Stimulated activated CD4-positive, alpha-beta T cell treated with anti-CD3 and anti-CD28 coated beads, Interleukin-1b, Interleukin-23, amount 100 ng/mL, for 24 hours (primary cell): Measurements from ENCODE around the gene HSD17B2.

Experiments used
- DNase-seq, 4 experiments: peaks; one replicate each; pipeline ENCODE4 v3.0.0-alpha.2; 2020; ENCODE audit warnings: low read depth in 4 of 4, low spot score in 1 of 4

Gene HSD17B2

DNA sequence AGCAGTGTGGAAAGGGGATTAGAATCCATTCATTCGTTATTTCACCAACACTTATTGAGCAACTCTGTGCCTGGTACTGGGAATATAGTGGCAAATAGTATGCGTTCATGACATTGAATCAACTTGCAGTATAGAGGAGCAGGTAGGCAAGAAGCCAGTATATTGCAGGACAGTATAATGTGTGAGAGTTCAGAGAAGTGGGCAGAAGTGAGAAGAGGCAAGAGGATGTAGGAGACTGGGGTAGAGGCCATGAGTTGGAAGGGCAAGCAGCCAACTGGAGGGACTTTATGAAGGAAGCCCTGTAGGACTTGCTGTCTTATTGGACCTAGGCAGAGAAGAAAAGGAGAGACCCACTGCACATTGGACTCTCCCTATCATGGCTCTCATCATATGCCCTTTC is 12.3 kb downstream of the HSD17B2 start:
- DNase-seq = no peak

DNA sequence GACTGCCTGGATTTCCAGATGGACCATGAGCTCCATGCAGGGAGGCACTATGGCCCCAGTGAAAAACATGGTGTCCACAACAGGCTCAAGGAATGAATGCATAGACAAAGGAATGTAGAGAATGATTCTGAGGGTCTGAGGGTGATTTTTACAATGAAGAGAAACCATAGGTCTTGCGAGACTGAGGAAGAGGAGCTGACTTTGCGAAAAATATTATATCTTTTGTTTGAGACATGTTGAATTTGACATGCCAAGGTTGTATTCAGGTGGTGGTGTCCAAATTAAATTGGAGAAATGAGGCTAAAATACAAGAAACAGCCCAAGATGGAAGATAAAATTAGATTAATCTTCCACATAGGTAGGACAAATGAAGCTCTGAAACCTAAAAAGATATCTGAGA is 12.7 kb downstream of the HSD17B2 start:
- no peak for DNase-seq

DNA sequence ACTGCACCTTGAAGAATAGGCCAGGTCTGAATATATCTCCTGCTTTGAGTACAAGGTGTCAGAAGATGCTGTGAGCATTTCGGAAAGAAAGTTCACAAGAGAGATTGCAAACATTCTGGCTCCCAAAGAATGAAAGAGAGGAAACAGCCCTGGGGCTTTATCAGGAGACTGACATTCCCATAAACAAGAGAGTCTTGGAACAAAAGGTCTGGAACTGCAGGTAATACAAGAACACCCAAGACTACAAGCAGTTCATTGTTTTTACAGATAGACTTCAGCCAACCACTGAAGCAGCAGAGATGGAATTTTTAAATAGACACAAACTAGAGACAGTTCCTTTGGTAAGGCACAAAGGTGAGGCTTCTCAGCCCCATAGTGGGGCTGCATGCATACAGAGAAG is 14.4 kb downstream of the HSD17B2 start:
- no peak for DNase-seq

DNA sequence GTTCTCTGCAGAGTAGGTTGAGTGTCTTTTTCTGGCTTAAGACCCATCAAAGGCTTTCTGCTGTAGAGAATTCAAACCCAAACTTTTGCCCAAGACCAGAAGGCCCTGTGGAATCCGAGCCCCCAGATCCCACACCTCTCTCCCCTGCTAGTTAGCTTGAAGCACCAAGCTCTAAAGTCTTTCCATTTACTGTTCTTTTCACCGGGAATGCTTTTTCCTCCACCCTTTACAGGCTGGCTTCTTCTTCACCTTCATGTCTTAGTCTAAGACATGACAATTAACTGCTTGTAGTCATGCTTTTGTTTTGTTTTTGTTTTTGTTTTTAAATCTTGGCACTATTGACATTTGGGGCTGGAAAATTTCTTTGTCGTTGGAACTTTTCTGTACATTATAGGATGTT is 15.5 kb downstream of the HSD17B2 start:
- DNase-seq = no peak

DNA sequence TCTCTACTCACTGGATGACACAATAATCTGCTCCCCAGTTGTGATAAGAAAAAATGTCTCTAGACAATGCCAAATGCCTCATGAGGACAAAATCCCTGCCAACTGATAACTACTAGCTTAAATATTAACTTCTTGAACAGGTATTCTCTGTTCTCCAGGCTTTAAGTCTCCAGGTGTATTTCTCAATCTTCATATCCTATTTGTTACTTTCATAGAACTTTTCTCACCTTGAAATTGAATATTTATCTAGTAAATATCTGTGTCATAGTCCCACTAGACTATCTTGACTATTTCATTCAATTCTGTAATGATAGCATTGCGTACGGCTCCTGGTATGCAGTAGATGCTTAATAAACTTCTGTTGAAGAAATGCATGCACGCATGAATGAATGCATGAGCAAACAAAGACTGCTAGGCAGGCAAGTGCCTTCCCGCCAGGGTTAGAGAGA is 15.9 kb downstream of the HSD17B2 start:
- no peak for DNase-seq

DNA sequence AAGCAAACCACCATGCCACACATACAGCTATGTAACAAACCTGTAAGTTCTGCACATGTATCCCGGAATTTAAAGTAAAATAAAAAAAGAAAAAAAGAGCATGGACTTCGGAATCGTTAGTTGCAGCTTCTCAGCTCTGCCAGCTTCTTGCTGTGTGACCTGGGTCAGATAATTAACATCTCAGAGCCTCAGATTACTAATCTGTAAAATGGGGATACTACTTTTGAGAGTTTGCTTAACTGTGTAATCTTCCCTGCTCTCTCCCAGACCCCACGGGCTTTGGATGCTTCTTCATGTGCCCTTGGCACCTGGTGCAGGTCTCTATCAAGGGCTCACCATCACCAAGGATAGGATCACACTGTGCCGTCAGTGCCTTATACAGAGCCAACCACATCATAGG is 16.6 kb downstream of the HSD17B2 start:
- no peak for DNase-seq

DNA sequence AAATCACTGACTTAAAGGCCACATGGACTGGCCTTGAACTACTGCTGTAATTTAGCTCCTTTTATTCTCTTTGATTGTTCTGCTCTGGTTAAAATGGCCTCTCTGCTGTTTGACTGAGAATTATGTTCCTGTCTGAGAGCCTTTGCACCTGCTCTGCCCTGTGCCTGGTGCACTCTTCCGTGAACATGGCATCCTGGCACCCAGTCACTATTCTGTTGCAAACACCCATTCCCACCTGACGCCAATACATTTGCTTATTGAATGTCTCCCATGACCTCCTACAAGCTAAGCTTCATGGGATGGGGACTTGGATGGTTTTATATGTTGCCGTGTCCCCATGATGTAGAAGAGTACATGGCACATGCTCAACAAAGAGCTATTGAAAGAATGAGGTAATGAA is 20.1 kb downstream of the HSD17B2 start:
- no peak for DNase-seq

DNA sequence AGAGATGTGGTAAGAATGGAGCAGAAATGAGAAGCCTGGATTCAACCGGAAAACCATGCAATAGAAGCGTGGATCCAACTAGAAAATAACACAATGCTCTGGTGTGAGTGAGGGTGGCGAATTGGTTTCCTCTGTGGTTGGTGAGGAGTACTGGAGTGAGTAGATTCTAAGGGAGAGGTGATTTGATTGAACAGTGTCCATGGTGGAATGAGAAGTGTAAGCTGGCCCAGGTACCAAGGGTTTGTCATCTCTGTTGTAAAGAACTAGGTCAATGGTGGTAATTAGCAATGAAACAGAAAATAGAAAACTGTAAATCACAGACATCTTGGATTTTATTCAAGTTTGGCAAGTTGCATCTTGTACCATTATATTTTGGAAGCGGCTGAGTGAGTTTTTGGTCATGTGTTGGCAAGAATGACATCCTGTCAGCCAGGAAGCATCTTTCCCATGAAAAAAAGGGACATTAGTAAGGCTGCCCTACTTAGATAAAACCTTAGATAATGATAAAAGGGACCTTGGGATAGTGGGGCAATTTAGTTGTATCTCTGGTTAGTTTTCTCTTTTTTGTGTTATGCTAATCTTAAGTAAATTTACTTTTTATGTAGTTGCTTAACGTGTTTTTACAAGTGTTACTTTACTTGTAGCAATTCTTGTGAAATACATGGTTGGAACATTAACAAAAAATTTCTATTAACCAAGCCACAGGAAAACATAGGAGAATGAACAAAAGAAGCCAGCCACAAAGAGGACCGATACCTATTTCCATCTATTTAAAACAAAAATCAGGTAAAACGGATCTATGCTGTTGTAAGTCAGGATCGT is 20.9 kb downstream of the HSD17B2 start:
- no peak for DNase-seq

DNA sequence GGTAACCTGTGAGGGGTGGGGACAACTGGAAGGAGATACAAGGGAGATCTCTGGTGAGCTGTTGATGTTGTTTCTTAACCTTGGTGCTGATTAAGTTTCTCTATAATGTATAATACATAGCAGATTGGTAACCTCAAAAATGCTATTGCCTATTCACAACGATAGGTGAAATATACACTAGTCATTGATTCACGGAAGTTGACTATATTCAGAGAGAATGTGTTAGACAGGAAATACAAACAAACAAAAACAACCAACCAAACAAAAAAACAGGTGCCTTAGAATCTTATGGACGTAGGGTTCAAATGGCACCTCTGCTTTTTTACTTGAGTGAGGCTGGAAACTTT is 21.5 kb downstream of the HSD17B2 start:
- no peak for DNase-seq

DNA sequence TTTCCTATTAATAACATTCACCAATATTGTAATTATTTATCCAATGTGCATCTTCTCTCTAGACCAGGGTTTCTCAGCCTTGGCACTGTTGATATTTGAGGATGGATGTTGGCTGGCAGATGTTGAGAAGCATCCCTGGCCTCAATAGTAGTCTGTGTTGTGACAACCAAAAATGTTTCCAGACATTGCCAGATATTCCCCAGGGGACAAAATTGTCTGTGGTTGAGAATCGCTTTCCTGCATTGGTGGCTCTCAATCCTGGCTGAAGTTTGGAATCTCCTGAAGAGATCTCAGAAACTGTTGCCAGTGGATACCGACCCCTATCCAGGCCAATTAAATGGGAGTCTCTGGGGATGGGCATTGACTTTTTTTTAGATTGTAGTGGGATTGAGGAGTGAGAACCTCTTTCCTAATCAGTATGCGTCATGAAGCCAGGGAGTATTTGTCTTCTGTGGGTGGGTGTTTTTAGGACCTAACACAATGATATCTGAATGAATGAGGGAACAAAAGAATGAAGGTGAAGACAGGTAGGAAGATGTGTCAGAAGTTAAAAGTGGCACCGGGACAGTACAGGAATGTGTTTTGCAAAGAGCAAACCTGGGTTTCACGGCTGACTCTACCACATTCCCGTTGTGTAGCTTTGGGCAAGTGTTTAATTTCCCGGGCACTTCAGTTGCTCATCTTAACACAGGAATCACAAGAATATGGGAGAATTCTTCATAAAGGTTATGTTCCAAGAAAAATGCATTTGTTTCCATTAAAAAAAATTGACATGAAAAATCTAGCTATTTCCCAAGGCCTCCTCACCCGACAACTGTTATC is 24.3 kb downstream of the HSD17B2 start:
- no peak for DNase-seq

DNA sequence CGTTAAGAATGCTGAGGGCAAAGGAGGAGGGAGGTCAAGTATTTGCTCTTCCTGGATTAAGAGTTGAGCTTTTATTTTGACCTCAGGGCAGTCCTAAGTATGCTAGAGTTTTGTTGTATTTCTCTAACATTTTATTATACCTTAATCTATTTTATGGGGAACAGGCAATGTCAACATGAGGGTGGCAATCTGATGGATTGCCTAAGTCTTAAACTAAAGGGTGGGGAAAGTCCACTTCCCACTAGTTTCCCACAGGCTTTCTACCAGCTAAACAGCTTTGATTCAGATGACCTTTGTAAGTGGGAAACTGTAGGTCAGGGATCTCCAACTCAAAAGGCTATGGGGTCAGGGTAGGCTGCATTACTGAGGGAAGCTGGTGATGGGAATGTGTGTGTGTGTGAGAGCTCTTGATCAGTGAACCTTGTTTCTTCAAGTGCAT is 24.9 kb downstream of the HSD17B2 start:
- DNase-seq = no peak

DNA sequence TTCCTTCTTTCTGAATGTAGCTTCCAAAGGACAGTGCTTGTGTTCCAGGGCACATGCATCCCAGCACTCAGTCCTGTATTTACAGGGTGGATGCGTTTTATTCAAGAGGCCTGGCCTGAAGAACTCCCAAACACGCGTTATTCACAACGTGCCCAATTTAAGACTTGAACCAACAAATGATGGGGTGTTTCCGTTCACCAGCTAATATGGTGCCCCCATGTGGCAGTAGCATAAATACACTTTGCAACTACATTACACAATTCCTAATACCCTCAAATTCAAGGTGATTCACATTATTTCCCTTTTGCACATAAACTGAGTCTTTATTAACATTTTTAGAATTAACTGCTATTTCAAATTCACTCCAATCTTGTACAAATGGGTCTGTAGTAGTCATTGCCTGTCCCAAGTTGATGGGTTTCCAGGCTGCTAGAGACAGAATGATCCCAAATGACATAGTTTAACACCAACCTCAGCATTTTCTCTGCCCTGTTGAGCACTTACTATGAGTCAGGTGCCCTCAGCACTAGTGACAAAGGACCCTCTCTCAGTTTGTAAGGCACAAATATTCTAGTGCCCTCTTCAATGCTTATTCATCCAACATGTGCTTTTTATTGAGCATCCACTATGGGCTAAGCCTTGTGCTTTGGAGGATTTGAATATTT is 26.9 kb downstream of the HSD17B2 start:
- no peak for DNase-seq

DNA sequence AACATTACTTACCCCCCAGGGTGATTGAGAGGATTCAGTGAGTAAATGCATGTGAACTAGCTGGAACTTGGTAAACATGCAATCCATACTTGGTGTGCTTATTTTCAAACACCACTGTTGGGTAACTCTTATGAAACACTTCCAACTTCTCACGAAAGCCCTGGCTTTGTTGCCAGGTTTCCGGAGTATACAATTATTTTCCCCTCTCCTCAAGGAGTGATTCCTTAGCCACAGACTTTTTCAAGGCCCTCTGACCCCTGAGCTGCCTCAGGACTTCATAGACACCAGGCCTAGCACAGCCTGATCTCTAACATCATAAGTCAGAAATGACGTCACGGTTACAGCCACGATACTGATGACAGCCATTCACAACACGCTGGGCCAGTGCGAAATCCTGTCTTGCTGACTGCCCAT is 27.6 kb downstream of the HSD17B2 start:
- no peak for DNase-seq

DNA sequence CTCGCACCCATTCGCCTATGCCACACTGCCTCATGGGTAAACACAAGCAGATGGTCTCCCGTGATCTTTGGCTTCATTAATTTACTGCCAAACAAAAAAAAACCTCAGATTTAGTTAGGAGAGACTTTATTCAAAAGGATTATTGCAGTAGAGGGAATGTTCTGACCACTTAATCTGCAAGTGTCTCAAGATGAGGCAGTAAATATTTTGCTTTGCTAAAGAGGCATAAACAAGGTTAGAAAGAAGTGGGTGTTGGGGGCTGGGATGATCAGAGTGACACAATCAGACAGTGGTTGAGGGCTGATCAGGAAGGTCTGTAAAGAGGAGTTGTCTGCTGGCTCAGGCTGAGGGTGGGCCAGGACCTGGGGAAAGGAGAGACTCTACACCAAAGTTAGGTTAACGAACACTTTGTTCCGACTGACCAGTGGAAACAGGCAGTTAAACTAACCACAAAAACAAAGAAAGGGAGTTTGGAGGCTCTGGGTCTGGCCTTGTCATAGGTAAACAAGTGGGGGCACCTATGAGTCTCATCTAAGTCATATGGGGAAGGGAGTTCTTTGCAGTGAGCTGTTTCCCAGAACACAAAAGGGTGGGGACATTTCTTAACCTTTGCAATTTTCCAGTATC is 28.5 kb downstream of the HSD17B2 start:
- DNase-seq = no peak

DNA sequence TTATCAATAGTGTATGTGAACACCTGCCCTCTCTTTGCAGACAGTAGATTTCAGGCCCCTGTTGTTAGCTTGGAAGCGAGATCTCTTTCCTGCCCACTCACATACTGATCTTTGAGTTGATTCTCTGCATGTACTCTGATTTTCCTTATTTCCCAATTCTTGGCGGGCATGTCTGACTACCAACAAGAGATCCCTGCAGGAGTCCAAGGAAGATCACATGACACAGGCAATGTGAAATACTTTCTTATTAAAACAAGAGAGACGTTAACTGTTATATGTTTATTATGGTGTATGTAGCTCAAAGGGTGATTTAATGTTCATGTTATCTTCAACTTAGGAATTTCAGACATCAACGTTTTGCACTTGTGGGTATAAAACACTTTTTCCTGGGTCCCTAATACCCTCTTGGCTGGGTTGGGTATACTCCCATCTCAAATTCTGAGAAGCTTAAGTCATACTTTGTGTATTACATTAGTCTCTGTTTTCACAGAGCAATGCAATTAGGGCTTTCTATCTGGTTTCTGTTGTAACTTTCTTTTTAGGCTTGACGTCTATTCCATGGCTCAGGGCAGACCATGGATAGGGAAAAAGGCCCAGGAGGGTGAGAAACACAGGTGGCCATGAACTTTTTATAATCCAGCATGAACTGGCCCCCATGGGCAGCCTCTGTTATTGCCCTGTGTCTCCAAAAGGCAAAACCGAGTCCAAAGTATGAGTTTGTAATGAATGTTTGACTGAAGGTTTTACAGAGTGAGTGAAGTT is 32.2 kb downstream of the HSD17B2 start:
- no peak for DNase-seq

DNA sequence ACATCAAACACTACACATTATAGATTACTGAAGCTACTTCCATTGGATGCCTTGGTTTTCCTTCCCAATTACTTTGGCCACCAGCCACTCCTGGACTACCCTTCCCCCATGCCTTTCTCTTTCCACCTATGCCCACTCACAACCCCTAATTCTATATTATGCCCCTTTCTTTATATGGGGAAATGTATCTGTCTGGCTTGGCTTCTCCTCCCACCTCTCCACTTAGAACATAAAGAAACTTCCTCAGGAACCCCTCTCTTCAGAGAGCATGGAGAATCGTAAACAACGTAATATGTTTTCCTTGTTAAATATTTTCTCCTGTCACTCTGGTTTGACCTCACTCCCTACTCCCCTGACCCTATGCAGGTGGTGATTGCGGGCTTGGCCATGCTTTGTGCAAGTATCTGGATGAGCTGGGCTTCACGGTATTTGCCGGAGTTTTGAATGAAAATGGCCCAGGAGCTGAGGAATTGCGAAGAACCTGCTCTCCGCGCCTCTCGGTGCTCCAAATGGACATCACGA is 32.8 kb downstream of the HSD17B2 start:
- DNase-seq = no peak

DNA sequence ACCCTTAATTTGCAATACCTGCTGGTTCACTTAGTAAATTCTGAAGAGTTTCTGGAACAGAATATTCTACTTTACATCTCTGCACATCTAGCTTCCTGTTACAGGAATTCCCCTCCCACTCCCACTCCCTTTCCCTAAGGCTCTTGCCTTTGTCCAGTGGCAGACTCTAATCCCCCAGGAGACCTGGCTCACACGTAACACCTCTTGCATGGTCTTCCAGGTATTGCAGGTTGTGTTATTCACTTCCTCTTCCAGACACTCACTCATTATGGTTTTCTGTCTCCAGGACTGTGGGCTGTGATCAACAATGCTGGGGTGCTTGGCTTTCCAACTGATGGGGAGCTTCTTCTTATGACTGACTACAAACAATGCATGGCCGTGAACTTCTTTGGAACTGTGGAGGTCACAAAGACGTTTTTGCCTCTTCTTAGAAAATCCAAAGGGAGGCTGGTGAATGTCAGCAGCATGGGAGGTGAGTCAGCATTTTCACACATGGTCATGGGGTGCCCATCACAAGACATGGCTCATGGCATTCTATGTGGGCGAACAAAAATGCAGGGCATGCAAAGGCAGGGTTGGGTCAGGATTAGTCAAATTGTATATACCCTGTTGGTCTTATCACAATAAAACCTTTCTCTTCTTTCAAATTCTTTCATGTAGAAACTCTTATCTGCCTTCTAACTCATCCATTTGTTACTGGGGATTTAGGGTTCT is 35.8 kb downstream of the HSD17B2 start:
- DNase-seq = no peak

DNA sequence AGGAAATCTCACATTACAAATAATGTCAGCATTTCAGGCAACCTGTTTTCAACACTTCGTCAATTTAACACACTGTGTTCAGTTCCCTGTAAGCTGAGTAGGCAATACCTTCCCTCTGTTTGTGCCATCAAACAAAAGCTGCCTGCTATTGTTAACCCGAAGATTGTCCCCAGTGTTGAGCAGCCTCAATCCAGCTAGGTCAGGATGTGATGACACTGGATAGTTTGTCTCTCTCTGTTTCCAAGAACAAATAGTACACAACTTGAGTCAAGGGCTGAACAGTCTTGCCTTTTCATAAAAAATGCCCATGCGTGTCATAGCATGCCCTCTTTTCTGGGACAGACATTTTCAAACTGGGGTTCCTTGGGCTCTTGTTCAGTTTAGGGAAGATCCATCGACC is 36.4 kb downstream of the HSD17B2 start:
- DNase-seq = no peak

DNA sequence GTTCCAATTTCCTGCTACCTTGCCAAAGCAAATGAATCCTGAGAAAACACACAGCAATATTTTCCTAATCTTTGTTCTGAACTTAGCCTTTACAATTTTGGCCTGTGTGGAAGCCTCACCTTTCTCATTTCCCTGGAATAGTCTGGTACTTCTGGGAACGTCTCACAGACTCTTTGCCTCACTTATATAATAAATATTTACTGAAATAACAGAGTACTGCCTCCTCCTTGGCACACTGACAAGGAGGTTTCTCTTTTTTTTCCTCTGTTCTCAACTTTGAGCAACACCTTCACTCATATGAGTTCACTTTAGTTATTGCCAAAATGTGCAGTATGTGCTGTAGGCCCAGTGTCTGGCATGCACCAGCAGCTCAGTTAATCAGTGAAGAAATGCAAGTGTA is 37.3 kb downstream of the HSD17B2 start:
- DNase-seq = no peak

DNA sequence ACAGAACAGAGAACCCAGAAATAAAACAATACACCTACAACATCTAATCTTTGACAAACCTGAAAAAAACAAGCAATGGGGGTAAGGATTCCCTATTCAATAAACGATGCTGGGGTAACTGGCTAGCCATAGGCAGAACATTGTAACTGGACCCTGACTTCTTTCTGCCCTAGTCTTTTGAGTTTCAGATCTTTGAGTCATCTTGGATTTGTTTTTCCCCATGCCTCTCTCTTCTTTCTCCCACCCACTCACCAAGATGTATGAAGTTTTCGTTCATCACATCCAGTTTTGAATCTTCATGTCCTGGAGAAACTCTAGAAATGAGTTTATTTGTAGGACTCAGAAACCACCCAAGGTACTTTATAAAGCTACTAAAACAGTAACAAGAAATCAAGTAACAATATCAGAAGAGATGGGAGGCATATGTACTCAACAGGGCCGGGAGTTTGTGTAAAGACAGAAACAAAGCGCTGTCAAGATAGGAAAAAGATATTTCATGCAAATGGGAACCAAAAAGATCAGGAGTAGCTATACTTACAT is 39.0 kb downstream of the HSD17B2 start:
- DNase-seq = no peak
